Globus pallidus (tissue), 1 donor: Measurements from ENCODE around the gene TEX54.
A peak's percentile ranks its signal among the peaks of the same experiment; 100 is the strongest.
"Not testable (repeated sequence)": the region's sequence is repeated elsewhere in the genome, so short reads cannot be mapped to it uniquely, and the experiment has no call there.

Experiments
- DNase-seq: peaks from one replicate; pipeline ENCODE4 v3.0.0-alpha.2; 2015; ENCODE audit warnings: low spot score

The TEX54 gene

GRCh38 chr11:62831520-62832335, 913 bp downstream of the TEX54 start, which contains the start of gene STX5:
TSS of gene STX5 (minus strand) at chr11:62832051. CDS start at chr11:62831243, 808 bp downstream.
- DNase-seq: peak; percentile 99

- no peak for DNase-seq
Measured at GRCh38 chr11:62830904-62831519, 1.6 kb downstream of the TEX54 start.

- DNase-seq: not testable (repeated sequence)
Measured at GRCh38 chr11:62828130-62828529, 4.5 kb downstream of the TEX54 start.

- no peak for DNase-seq
Measured at GRCh38 chr11:62823677-62824076, 9.0 kb downstream of the TEX54 start.

- DNase-seq: no peak
Measured at GRCh38 chr11:62817129-62817528, 15.5 kb downstream of the TEX54 start.

- no peak for DNase-seq
Measured at GRCh38 chr11:62816557-62816956, 16.1 kb downstream of the TEX54 start.

- no peak for DNase-seq
Measured at GRCh38 chr11:62811659-62812058, 21.0 kb downstream of the TEX54 start.

GRCh38 chr11:62810748-62811147, 21.9 kb downstream of the TEX54 start:
- no peak for DNase-seq

- peak; percentile 18 for DNase-seq
Measured at GRCh38 chr11:62806611-62807121, 26.0 kb downstream of the TEX54 start.

- no peak for DNase-seq
Measured at GRCh38 chr11:62805961-62806441, 26.6 kb downstream of the TEX54 start.

- peak; percentile 93 for DNase-seq
Measured at GRCh38 chr11:62805076-62805892, 27.4 kb downstream of the TEX54 start, which contains the start of gene NXF1. TSS of gene NXF1 (minus strand) at chr11:62805440. CDS start at chr11:62805356, 84 bp downstream.

GRCh38 chr11:62804310-62805075, 28.1 kb downstream of the TEX54 start:
- DNase-seq: peak; percentile 13

GRCh38 chr11:62801071-62801470, 31.6 kb downstream of the TEX54 start:
- DNase-seq: no peak

GRCh38 chr11:62799486-62799885, 33.2 kb downstream of the TEX54 start:
- DNase-seq: no peak

- no peak for DNase-seq
Measured at GRCh38 chr11:62796281-62796680, 36.4 kb downstream of the TEX54 start.

GRCh38 chr11:62794201-62794775, 38.4 kb downstream of the TEX54 start:
- DNase-seq: no peak

- no peak for DNase-seq
Measured at GRCh38 chr11:62792202-62792575, 40.5 kb downstream of the TEX54 start.

- peak; percentile 85 for DNase-seq
Measured at GRCh38 chr11:62791501-62792201, 41.0 kb downstream of the TEX54 start, which contains the start of gene TMEM223. TSS of gene TMEM223 (minus strand) at chr11:62792006. CDS start at chr11:62791994, 12 bp downstream.

GRCh38 chr11:62789576-62789975, 43.1 kb downstream of the TEX54 start:
- DNase-seq: no peak

GRCh38 chr11:62788991-62789390, 43.6 kb downstream of the TEX54 start:
- no peak for DNase-seq
